Measurements from ENCODE around the gene ANKDD1A.
A peak's percentile ranks its signal among the peaks of the same experiment; 100 is the strongest.

The ANKDD1A gene

DNA sequence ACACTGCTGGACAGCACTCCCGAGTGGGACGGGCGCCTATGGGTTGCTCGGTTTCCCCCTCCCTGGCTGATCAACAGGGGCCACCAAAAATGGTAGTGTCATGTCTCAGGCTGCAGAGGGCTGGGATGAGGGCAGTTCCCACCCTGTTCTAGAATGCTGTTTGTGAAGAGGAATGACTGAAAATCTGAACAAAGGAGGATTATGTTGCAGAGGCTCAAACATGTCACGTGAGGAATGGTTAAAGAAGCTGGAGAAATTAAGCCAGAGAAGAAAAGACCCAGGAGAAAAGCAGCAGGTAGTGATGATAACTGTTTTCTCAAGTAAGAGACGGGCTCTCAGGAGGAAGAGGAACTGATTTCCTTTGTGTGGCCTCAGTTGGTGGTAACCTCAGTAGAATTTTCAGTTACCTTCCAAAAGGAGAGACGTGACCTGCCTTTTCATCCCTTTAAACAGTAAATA lies 67.6 kb downstream of the ANKDD1A start:
- DNase-seq: no peak

DNA sequence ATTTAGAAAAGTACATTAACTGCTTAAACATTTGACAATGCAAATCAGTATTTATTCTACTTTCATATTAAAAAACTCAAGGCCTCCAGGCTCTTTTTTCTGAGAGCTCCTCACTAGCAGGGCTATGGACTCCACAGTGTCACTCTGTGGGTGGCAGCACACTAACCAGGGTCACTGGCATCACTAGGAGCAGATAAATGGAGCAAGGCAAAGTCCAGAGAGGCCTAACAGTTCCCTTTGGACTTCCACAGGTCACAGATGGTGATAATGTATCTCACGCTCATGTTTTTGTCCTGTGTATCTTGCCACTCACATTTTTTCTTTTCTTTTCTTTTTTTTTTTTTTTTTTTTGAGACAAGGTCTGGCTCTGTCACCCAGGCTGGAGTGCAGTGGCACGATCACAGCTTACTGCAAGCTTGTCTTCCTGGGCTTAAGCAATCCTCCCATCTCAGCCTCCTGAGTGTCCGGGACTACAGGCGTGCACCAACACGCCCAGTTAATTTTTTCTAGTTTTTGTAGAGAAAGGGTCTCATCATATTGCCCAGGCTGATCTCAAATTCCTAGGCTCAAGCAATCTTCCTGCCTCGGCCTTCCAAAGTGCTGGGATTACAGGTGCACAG lies 70.2 kb downstream of the ANKDD1A start:
- no peak for DNase-seq

DNA sequence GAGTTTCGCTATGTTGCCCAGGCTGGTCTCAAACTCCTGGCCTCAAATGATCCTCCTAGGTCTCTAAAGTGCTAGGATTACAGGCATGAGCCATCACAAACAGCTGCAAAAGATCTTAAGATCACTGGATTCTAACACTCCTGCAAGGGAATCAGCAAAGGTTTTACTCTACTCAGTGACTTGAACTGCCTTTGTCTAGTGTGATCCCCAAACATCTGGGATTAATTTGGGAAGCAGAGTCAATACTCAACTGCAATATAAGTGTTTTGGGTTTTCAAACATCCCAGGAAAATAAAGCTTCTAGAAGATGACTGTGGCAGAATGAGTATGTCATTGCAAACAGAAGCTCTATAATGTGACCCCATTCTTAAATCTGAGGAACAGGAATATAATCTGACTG lies 70.8 kb downstream of the ANKDD1A start:
- no peak for DNase-seq

DNA sequence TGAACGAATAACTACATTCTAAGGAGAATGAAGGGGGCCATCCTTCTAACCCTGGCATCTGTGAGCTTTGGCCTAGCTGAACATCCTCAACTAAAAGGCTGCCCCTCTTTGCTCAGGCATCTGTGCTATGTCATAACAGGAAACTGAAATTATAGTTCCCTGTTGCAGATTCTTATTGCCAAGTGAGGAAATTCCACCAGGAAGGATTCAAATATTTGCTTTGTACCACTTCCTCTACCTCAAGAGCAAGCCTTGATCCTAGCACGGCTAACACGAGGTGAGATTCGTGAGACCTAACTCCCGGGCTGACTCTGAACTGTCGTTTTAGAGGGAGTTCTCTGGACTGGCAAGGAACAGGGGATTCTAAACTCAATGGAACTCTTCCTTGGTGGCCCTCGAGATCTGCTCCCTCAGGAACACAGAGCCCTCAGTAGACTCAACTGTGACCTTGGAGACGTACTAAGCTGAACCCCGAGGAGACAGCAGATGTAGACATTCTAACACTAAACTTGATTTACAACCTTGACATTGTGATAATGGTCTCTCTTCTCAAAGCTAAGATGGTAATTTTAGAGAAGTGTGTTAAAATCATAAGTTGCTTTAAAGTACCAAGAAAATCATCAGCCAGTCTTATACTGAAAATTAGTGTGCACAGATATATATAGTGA lies 73.8 kb downstream of the ANKDD1A start:
- no peak for DNase-seq

DNA sequence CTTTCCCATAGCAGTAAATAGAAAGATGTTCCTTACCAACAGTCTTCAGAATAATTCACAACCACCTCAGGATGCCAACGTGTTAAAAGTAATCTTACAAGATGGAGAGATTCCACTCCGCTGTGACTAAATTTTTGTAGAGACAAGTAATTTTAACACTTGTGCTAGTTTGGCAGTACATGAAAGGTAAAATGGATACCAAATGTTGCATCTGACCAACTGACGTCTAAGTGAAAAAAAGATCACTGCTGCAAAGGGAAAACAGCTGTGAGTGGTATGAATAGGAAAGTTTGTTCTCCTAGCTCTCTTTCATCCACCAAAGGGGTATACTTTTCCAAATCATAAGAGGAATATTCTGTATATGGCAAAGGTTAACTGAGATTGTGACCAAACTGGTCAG lies 75.4 kb downstream of the ANKDD1A start:
- DNase-seq: no peak

DNA sequence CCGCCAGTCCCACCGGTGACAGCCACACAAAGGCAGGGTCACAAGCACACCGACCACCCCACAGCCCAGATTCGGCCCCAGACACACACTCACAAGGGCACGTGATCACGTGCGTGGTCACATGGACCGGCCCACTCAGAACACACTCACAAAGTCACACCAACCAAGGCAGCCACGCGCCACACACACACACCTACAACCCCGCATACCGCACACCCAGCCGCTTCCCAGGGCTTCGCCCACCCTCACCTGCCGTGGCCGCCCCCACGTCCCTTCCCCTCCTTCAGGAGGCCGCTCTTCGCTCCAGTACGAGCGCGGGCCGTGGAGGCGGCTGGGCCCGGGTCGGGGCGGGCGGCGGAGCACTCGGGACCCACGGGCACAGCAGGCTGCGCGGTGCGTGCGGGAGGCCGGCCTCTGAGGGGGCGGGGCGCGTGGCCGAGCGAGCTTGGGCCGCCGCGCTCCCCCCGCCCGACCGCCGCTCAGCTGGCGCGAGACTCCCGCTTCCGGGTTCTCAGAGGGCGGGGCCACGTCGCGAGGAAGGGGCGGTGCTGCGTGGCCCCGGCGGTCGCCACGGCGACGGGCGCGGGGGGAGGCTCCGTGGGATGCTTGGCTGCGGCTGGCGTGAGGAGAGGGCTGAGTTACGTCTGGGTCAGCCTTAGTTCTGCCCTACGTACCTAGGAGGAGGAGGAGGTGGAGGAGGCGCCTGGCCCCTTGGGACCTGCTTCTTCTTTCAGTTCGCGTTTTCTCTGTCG lies 77.9 kb downstream of the ANKDD1A start, which contains the start of gene SPG21:
TSS of gene SPG21 (minus strand) at position 499 of the 752 bp plus-strand sequence. CDS start 6,345 bp downstream, outside the sequence.
- DNase-seq: peak; percentile 91

DNA sequence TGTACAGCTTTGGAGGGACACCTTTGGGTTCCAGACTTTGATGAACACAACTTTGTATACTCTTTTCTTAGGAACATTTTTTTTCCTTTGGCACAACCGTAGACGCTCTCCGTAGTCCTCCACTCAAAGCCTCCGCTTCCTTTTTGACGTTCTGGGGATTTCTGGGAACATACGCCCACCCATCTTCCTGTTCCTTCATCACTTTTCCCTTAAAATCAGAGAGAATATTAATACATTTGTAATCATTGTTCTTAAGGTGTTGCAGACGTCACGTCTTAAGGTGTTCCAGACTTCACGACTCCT lies 78.4 kb downstream of the ANKDD1A start:
- DNase-seq: no peak

DNA sequence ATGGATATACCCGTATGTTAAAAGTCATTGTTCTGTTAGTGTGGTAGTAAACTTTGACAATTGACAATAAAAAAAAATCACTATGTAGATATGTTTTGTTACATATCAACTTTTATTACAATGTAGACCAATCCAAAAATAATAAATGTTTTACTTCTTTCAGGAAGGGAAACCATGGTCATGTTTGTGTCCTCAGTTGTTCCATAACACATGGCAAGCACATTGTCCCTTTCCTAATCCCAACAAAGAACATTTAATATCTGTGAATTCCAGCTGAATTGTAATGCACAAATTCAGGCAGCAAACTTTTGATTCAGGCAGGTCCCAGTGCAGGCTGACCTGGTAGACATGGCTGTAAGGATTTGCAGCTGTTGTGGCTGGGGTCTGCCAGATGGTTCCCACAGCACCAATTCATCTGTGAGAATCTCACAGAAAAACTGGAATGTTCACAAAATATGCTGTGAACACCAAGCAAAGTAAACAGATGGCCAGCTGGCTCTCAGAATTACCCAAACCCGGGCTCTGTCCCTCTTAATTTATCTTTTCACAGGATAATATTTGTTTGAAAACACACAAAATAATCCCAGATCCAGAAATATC lies 79.9 kb downstream of the ANKDD1A start:
- no peak for DNase-seq

DNA sequence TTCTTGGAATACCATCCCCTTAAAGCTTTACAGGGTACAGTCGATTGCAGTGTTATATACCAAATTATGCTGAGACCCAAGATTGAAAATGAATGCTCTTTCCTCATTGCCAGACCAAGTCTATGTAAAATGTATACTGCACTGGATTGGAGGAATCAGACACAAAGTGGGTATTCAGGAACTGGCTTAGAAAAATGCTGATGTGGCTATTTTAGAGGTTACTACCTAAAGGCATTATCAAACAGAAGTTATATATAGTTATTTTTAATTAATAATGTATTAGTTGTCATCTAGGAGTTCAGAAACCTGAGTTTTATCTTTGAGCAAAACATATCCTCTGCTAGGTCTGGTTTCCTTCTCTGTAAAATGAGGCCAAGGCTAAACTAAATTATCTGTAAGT lies 81.6 kb downstream of the ANKDD1A start:
- no peak for DNase-seq

DNA sequence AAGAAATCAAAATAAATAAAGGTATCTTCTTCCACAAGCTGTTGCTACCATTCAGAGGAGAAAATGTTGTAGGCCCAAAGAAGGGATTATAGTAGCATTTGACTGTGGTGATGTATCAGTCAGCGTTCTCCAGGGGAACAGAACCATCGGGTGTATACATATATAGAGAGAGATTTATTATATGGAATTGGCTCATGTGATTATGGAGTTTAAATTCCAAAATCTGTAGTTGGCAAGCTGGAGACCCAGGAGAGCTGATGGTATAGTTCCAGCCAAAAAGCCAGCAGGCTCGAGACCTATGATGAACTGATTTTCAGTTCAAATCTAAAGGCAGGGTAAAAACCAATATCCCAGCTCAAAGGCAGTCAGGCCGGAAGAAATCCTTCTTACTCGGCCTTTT lies 85.4 kb downstream of the ANKDD1A start:
- no peak for DNase-seq

DNA sequence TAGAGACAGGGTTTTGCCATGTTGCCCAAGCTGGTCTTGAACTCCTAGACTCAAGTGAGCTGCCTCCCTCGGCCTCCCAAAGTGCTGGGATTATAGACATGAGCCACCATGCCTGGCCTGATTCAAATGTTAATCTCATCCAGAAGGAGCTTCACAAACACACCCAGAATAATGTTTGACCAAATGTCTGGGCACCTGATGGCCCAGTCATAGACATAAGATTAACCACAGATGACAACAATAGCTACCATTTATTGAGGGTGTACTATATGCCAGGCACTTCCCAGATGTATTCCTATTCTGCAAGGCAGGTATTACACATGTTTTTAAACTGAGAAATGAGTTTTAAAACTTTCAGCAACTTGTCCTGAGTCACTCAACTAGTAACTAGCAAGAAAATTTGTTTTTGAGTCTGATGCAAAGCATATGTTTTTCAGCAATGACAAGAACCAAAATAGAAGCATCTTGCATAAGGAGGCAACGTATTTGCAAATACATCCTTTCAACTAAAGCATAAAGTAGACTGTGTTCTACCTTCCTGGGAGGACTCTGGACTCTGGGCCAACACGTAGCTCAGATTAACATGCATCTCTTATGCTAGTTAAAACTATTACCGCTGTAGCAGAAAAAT lies 86.2 kb downstream of the ANKDD1A start:
- DNase-seq: no peak

DNA sequence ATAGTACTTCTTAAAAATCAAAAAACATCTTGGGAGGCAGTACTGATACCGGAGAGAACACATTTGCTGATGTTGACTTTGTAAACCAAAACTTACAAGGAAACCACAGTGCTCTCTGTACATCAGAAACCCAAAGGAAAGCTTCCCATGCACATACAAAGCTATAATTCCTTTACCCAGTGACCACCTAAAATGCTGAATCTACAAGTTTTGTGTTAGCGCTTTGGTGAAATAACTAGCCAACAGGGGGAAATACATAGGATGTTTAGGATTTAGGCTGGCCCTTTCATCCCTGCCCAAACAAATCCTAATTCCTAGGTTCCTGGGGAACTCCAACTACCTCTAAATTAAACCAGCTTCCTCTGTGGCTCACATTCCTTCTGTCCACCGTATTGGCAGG lies 93.3 kb downstream of the ANKDD1A start:
- DNase-seq: no peak

DNA sequence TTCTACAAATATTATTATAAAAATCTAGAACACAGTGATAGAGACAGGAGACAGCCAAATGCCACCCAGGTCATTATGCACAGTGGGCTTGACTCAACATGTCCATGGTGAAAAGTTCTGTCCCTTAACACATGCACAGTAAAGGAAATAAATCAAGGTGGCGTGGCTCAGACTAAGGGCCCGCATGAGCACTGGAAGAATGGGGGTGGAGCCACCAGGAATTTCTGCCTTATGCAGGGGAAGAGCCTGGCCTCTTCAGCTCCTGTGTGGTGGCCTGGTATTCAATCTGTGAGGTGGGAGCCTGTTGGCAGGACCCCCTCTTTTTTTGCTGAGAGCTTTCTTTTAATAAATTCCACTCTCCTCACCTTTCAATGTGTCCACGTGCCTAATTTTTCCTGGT lies 95.2 kb downstream of the ANKDD1A start:
- no peak for DNase-seq
